RPMI8226 (cell line): ENCODE data around the gene RHOJ.
A peak's percentile ranks its signal among the peaks of the same experiment; 100 is the strongest.
"Not testable (repeated sequence)": the region's sequence is repeated elsewhere in the genome, so short reads cannot be mapped to it uniquely, and the experiment has no call there.

Source experiments
- DNase-seq: peaks from one replicate; pipeline ENCODE4 v3.0.0-alpha.2; 2015

RHOJ gene

DNA sequence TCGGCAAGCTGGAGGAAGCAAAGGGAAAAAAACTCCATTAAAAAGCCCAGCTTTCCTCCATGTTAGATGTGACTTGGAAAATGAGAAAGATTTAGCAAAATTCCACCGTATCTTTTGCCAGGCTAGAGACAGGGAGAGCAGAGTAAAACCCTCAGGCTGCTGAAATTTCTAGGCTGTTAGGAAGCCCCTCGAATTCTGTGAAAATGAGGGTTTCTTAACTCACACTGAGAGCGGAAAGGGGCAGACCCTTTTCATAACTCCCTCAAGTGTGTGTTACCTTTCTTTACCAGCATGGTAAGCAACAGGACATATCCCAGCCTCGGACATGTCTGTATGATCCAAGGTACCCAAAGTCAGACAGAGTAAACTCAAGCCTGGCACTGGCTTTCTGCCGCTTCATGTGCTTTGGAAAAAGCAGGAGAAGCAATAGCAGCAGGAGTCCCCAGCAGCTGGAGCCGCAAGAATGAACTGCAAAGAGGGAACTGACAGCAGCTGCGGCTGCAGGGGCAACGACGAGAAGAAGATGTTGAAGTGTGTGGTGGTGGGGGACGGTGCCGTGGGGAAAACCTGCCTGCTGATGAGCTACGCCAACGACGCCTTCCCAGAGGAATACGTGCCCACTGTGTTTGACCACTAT is at the start of gene RHOJ:
Gene RHOJ, plus strand, starts transcription at position 37 of the 637 bp plus-strand sequence. Its CDS starts 427 bp downstream, at position 464.
- no peak for DNase-seq

DNA sequence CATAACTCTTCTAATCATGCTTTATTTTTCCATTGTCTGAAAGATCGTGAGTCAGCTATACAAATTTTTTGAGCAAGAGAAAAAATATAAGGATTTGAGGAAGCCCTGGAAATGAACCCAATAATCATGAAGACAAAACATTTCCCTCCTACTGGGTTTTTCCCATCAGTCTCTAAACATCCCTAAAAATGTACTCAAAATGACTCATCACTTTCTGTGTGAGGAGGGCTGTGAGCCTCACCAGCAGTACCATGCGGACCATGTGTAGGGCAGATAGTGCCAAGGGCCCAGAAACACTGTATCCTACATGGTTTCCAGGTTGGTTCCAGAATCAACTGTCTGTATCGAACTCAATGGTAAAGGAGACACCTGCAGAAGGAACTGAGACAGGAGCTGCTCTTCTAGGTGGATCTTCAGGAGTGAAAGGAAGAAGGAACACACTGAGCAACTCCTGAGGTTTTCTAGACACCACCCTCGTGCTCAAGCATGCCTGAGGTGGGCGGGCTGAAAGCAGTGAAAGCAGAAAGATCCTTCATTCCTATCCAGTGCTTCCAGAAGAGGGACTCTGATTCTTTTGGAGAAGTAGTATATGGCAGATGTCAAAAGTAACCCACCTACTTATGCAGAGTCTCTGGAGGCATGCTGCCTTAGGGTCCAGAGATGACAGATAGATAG is 48.6 kb upstream of the RHOJ start:
- no peak for DNase-seq

DNA sequence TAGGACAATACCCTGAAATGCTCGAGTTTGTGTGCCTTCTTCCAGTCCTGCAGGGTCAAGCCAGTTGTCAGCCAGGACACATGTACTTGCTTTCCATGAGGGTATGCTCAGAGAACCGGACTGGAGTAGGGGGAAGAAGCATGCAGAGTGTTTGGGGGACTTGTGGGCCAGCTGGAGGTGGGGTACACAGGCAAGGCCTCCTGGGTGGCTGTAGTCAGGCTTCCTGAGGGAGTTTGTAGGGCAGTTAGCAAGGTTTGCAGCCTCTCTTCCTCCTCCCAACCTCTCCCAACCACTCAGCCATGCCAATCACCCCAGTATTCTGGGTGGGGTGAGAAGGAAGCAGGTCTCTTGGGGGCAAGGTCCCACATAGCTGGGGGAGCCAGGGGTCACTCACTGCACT is 47.0 kb upstream of the RHOJ start:
- DNase-seq: no peak

DNA sequence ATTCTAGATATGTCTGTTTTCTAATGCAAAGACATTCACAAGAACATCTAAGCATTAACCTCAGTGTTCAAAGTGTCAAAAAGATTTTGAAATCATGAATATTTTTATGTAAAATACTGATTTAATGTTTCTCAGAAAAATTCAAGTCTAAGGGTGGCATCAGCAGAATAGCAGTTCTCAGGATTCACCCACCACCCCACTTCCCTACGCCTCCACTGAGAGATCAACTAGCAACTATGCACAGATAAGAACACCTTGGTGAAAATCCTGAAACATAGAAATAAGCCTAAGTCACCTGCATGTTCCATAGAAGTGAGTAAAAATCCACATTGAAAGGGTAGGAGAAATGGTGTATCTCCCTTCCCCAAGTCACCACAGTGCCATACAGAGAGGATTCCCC is 40.9 kb upstream of the RHOJ start:
- DNase-seq: no peak

DNA sequence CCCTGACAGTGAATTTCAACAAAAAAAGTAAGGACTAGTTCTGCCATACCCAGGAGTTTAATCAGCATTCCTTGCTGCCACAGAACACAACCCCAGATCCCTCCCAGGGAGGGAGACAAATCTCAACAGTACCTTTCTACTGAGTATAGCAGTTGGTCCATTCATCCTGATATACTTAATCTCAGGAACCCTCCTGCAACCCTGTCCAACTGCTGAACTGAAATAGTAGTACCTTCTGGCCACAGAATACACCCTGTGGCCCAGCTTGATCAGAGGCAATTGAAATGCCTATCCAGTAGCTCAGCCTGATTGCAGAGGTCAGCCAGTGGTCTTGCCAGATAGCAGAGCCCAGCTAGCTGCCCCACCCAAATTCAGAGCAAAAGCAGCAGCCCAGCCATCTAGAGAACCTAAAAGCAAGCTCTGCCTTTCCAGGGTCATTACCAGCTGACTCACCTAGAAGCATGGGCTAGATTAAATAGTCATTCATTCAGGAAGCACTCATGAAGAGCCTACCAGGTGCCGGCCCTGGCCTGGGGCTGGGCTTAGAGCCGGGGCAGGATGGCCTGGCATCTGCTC is 40.0 kb upstream of the RHOJ start:
- no peak for DNase-seq

DNA sequence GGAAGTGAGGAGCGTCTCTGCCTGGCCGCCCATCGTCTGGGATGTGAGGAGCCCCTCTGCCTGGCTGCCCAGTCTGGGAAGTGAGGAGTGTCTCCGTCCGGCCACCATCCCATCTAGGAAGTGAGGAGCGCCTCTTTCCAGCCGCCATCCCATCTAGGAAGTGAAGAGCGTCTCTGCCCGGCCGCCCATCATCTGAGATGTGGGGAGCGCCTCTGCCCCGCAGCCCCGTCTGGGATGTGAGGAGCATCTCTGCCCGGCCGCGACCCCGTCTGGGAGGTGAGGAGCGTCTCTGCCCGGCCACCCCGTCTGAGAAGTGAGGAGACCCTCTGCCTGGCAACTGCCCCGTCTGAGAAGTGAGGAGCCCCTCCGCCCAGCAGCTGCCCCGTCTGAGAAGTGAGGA is 39.0 kb upstream of the RHOJ start:
- DNase-seq: not testable (repeated sequence)

DNA sequence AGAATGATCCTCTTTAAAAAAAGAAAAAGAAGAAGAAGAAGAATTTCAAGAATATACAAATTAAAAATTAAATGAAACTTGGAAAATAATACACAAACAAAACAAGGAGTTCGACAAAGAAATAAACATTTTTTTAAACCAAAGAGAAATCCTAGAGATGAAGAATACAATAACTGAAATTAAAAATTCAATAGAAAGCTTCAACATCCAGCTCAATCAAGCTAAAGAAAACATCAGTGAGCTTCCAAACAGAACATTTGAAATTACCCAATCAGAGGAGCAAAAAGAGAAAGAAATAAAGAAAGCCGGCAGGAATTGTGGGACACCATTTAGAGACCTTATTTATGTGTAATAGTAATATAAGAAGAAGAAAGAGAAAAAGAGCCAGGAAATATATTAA is 37.2 kb upstream of the RHOJ start:
- DNase-seq: no peak

DNA sequence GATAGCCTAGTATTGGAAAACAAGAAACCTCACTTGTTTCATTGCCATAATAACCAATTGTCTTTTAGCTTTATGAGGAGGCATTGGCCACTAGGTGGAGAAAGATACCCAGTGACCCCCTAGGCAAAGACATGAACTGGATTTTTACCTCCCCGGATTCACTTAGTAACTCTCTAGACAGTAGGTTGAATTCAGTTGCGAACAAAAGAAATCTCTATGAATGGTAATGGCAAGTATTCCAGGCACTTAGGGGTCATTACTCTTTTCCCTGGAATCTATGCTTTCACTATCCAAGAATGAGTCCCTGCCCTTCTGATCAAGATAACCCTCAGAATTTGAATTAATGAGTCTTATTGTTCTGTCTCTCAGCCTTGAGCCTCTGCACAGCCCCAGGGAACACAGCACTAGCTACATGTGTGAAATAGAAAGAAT is 29.5 kb upstream of the RHOJ start:
- peak; percentile 2 for DNase-seq

DNA sequence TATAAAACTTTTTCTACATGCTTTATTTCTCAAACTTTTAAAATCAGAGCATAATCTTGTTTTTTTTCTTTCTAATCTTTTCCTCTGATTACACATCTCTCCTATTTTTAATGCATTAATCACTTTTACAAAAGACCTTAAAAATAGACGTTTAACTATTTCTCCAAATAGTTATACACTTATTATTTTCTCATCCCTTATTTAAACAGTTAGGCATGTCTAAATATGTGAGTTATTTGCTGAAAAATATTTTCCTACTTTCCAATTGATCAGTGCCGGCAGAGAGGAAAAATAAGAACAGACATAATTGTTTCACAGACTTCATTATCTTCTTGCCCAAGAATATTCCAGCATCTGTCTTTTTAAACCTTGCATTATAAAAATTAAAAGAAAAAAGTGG is 28.7 kb upstream of the RHOJ start:
- DNase-seq: no peak

DNA sequence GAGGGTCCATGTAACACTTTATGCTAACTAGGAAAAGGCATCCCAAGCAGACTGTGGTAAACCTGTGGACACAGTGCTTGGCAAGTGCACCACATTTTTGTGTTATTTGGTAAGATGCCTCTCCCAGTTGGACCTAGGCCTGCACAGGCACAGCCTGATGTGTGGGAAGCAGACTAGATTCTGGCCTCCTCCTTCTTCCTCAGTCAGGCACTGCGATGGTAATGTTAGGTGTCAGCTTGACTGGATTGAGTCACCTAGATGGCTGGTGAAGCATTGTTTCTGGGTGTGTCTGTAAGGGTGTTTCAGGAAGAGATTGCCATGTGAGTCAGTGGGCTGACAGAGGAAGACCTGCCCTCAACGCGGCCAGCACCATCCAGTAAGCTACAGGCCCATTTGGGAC is 25.3 kb upstream of the RHOJ start:
- no peak for DNase-seq

DNA sequence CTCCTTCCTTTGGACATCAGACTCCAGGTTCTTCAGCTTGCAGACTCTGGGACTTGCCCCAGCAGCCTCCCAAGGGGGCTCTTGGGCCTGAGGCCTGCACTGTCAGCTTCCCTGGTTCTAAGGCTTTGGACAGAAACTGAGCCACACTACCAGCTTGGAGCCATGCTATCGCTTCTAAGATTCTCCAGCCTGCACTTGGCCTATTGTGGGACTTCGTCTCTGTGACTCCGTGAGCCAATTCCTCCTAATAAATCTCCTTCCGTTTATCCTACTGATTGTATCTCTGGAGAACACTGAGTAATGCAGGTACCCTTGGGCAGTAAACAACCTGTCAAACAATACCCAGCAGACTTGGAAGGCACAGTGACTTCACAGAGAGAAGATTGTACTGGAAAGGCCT is 24.9 kb upstream of the RHOJ start:
- no peak for DNase-seq

DNA sequence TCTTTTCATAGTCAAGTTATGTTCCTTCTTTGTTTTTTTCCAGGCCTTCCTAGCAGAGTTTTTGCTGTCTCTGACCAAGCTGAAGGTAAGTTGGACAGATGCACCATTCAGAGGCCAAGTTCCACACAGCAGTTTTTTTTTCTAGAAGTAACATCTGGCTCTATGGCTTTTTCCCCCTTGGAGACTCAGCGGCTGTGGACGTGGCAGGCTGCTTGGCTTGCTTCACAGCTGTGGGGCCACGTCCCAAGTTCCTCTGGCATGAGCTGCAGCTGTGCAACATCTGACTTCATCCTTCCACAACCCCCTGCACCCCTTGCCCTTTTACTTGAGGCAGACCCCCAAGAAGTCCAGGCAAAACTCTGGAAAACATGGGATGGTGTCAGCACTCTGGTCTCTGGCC is 24.2 kb upstream of the RHOJ start:
- DNase-seq: no peak

DNA sequence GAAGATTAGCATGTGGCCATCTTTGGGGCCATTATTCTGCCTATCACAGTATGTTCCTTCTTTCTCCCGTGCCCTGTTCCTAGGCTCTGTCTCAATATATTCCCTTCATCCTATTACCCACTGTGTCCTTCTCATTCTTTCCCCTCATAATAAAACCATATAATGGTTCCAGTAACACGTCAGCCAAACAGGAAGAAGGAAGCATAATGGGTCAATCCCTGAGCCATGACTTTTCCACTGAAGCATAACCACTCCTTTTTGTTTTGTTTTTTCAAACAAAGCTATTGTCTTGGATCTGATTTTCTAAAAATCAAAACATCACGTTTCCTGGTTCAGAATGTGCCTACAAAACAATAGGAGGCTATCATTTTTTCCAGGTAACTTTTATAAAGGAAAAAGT is 21.3 kb upstream of the RHOJ start:
- DNase-seq: no peak

DNA sequence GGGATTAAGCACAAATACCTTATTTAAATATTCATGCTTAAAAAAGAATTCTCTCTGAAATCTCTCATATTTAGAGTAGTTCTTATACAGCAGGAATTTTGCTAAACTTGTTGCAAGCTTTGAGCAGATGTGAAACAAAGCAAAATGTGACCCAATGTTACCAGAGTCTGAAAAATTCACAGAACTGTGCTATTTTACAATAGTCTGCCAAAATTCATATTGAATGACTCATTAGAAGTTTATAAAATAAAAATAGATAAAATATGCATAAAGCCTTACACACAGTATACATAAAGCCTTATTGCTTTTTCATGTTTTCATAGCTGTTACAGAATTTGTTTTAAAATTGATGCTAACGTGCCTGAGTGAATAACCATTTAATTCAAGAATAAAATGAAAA is 17.8 kb upstream of the RHOJ start:
- no peak for DNase-seq

DNA sequence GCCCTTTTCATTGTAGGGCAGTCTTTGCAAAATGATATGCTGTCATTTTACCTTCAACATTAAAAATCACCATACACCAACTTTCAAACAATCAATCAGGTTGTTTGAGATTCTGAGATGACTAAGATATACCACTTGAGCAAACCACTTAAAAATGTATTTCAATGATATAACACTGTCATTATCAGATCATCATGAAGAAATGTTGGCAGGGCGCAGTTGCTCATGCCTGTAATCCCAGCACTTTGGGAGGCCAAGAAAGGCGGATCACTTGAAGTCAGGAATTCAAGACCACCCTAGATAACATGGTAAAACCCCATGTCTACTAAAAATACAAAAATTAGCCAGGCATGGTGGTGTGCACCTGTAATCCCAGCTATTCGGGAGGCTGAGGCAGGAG is 13.0 kb upstream of the RHOJ start:
- no peak for DNase-seq

DNA sequence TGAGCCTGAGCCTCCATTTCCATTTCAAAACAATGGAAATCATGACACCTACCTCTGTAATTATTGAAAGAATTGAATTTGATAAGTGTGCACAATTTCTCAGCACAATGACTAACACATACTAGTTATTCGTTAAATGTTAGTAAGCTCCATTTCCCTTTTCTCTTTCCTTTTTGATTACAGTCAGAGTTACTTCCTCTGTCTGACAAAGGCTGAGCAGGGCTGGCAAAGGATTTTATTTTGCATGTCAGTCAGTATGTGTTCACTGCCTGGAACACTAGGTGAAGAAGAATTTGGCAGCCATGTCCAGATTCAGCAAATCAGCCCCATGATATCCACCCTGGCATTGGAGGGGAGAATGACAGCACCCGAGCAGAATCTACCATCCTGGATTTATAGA is 12.2 kb upstream of the RHOJ start:
- DNase-seq: no peak

DNA sequence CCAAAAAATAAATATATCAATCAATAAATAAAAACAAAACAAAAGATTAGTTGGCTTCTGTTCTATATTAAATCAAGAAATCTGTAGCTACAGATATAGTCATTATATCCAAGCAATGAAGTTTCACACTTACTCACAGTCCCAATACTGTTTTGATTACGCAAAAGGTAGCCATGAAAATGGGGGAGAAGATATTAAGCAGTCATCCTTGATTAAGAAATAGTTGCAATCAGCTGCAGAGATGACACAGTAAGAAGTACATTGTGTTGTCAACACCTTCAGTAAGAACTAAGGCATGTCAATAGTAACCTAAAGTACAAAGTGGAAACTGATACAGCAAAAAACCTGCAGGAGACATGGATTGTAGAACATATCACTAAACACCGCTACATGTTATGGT is 11.0 kb upstream of the RHOJ start:
- no peak for DNase-seq

DNA sequence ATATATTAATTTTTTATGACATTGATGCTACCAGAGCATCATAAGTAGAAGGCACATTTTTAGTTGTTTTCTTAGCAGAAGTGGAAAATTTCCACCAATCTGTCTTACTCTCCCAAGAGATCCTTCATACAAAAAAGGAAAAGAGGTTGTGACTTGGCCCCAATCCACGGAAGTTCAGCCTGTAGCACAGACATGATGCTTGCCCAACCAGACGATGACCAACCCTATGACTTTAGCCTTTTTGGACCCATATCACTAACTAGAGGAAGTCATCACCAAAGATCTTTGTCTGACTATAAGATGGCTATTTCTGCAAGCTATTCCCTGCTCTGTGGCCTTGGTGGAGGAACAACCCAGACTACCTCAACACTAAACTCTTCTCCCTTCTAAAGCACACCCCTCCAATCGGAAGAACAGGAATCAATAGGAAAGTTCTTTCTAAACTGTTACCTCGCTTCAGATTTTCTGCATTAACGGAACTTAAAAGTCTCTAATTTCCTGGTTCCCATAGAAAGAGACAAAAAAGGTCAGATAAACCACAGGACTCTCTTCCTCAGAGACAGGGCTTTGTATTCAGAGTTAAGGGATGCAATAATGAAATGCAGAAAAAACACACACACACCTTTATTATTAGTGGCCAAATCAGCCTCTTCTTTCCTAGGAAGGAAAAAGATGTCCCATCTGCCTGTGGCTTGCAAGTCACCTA is 4.1 kb upstream of the RHOJ start:
- no peak for DNase-seq

DNA sequence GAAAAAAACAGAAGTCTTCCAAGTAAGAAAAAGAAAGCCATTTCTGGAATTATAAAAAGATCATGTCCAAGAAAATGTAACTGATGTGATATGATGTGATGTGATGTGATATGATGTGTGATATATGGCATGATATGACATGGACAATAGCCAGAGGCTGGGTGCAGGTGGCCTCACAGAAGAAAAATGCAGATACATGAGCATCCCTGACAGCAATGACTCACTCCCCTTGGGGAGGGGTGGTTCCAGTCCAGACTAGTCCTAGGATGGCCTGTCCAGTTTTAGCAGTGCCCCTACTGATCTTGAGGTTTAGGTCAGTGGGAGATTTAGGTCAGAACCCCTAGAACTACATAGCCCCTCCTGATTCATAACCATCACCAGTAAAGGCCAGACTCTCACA is 3.5 kb upstream of the RHOJ start:
- DNase-seq: no peak

DNA sequence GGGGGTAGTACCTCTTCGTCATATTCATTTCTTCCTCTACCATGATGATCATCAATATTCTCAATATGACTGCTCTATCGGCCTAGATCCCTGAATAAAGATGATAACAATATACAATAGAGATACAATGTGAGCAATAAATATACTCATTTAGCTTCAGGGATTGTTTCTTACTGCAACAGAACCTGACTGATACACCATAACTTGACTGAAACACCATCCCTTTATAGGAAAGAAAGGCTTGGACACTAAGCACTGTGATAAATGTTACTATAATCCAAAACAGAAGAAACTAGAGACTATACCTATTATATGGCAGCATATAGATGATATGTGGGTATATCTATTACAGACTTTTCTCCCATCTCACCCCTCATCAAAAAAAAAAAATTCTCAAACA is 1.2 kb upstream of the RHOJ start:
- DNase-seq: no peak

DNA sequence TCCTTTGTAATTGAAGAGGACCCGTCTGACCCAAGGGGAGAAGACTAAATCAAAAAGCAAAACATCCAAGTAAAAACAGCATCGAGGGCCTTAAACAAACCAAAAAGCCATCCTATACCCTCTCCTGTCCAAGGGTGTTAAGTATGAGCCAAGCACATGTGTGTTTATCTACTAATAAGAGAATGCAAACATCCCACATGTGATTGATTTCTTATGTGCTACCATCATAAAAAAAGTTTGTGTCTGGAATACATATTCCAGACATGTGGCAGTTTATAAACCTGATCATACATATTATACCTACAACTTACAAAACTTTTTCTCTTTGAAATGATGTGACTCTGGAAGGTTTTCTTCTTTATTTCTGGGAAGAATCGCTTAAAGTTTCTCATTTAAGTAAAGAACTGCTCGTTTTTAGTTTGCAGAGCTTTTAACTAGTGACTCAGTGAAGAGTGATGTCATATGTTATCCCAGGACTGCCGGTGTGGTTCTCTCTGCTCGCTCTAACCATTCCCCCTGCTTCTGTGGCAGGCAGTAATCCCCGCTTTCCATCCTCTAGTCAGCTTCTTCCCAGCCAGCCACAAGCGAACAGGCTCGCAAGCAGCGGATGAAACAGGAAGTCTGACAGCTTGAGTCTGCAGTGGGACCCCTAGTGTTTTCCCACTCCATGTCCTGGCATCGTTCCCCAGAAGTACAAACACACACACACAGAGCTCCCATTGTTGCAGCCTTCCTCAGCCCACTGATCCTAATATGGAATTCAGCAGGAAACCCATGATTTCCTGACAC is 431 bp upstream of the RHOJ start:
- no peak for DNase-seq

DNA sequence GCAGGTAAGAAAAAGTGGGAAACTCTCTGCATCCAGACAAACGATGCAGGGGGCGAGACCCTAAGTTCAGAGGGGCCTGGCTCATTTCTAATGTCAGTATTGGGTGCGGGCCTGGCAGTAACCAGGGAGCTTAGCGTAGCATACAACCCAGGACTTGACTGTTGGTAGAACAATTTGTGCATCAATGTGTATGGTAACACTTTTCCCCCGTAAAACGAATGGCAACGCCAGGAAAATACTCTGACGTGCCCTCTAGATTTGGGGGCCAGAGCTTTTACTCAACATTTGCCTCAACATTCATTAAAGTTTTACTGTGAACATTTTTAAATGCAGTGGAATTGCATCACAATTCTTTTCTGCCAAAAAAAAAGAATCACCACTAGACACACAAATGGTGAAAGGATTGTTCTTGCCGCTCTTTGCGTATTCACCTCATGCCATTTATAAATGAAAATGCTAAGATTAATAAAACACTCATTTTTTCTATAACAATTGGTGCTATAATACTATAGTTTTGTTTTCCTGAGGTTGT is 867 bp downstream of the RHOJ start:
- no peak for DNase-seq

DNA sequence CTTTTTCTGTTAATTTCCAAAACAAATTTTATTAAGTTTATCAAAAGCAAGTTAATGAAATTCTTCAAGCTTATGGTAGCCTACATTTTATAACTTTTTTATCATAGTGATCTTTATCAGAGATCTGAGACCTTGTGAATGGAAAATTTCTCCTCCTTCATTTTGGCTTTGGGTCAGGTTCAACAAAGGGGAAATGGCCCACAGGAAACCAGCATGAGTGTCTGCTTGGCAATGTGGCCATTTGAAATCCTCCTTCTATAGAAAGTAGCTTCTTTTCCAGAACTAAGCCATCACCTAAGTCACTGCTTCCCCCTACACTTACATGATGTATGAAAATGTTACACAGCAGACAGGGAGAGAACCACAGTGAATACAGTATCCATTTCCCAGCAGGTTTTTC is 1.6 kb downstream of the RHOJ start:
- no peak for DNase-seq
